HL-60 (cell line): ENCODE results near the gene ACVR1B.

ENCODE experiments used
- DNase-seq, 2 experiments: peaks; one replicate each; pipeline ENCODE4 v3.0.0-alpha.2; 2010 to 2020; ENCODE audit warnings: low read depth in 1 of 2, low spot score in 1 of 2
- H3K27ac ChIP-seq: fragments of 250-450 bp; sonication (Bioruptor Pico); replicated peaks from 2 replicates; pipeline ENCODE4 v1.5.1; 2020; ENCODE audit warnings: mild to moderate bottlenecking, moderate library complexity
- H3K27me3 ChIP-seq: fragments of 250-450 bp; sonication (Bioruptor Pico); 2 replicates; pipeline ENCODE4 v1.5.1; 2021; ENCODE audit warnings: mild to moderate bottlenecking, moderate library complexity; ENCODE audit not compliant: insufficient read depth, poor library complexity, severe bottlenecking
- H3K4me3 ChIP-seq: replicated peaks from 2 replicates; pipeline ENCODE4 v1.5.1; 2011; ENCODE audit warnings: mild to moderate bottlenecking, control low read depth, low read length; ENCODE audit not compliant: insufficient read depth
- GABPA ChIP-seq: IDR thresholded peaks from 2 replicates; pipeline ENCODE4 v1.6.1; 2012; ENCODE audit warnings: low read depth
- POLR2AphosphoS5 ChIP-seq: IDR thresholded peaks from 2 replicates; pipeline ENCODE4 v1.6.1; 2012; ENCODE audit warnings: low read depth
- SPI1 ChIP-seq: IDR thresholded peaks from 2 replicates; pipeline ENCODE4 v1.6.1; 2012; ENCODE audit warnings: low read depth, mild to moderate bottlenecking, borderline replicate concordance
- TF ChIP-seq, protein P1 (sequence below): IDR thresholded peaks from 2 replicates; pipeline ENCODE4 v1.6.1; 2012; ENCODE audit warnings: low read depth; ENCODE audit not compliant: insufficient replicate concordance
- TF ChIP-seq, protein P2 (sequence below): IDR thresholded peaks from one replicate; pipeline ENCODE4 v1.5.1; 2011; ENCODE audit warnings: low read length, control low read depth, inconsistent platforms; ENCODE audit not compliant: insufficient read depth

Gene ACVR1B

DNA sequence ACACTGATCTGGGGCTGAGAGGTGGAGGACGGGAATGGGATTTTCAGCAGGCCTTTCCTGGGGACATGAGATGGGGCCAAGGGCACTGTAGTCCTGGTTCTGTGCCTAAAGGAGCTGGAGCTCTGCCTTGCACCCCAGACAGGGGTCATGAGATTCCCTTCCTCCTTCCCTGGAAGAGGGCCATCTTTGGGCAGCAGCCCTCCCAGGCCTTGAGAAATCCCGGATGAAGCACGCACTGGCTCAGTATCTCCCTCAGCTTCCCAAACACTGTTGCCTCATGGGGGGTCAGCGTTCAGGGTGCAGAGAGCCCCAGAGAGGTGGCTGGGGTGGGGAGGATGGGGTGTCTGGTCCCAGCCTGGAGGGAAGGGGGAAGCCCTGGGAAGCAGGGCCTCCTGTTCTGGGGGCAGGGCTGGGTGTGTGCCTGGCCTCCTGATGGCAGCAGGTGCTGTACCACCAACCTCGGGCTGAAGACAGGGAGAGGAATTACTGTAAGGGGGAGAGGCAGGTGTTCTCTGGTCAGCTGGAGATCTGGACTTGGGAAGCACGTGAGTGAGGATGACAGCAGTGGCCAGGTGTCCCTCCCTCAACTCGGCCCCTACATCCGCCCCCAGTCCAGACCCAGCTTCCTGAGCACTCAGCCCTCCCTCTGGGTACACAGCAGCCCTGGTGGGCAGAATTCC, 91.3 kb downstream of the ACVR1B start:
- no peaks in the 10 kb centered on the region for H3K27me3 ChIP-seq
- DNase-seq: no peak
- no peak overlapping the region for H3K27ac ChIP-seq
- H3K4me3 ChIP-seq: no peak overlapping the region
- no peak for TF ChIP-seq SPI1
- TF ChIP-seq, protein P1, sequence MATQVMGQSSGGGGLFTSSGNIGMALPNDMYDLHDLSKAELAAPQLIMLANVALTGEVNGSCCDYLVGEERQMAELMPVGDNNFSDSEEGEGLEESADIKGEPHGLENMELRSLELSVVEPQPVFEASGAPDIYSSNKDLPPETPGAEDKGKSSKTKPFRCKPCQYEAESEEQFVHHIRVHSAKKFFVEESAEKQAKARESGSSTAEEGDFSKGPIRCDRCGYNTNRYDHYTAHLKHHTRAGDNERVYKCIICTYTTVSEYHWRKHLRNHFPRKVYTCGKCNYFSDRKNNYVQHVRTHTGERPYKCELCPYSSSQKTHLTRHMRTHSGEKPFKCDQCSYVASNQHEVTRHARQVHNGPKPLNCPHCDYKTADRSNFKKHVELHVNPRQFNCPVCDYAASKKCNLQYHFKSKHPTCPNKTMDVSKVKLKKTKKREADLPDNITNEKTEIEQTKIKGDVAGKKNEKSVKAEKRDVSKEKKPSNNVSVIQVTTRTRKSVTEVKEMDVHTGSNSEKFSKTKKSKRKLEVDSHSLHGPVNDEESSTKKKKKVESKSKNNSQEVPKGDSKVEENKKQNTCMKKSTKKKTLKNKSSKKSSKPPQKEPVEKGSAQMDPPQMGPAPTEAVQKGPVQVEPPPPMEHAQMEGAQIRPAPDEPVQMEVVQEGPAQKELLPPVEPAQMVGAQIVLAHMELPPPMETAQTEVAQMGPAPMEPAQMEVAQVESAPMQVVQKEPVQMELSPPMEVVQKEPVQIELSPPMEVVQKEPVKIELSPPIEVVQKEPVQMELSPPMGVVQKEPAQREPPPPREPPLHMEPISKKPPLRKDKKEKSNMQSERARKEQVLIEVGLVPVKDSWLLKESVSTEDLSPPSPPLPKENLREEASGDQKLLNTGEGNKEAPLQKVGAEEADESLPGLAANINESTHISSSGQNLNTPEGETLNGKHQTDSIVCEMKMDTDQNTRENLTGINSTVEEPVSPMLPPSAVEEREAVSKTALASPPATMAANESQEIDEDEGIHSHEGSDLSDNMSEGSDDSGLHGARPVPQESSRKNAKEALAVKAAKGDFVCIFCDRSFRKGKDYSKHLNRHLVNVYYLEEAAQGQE: no peak
- TF ChIP-seq, protein P2, sequence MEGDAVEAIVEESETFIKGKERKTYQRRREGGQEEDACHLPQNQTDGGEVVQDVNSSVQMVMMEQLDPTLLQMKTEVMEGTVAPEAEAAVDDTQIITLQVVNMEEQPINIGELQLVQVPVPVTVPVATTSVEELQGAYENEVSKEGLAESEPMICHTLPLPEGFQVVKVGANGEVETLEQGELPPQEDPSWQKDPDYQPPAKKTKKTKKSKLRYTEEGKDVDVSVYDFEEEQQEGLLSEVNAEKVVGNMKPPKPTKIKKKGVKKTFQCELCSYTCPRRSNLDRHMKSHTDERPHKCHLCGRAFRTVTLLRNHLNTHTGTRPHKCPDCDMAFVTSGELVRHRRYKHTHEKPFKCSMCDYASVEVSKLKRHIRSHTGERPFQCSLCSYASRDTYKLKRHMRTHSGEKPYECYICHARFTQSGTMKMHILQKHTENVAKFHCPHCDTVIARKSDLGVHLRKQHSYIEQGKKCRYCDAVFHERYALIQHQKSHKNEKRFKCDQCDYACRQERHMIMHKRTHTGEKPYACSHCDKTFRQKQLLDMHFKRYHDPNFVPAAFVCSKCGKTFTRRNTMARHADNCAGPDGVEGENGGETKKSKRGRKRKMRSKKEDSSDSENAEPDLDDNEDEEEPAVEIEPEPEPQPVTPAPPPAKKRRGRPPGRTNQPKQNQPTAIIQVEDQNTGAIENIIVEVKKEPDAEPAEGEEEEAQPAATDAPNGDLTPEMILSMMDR: no peak
- no peak for TF ChIP-seq POLR2AphosphoS5
- no peak for TF ChIP-seq GABPA

DNA sequence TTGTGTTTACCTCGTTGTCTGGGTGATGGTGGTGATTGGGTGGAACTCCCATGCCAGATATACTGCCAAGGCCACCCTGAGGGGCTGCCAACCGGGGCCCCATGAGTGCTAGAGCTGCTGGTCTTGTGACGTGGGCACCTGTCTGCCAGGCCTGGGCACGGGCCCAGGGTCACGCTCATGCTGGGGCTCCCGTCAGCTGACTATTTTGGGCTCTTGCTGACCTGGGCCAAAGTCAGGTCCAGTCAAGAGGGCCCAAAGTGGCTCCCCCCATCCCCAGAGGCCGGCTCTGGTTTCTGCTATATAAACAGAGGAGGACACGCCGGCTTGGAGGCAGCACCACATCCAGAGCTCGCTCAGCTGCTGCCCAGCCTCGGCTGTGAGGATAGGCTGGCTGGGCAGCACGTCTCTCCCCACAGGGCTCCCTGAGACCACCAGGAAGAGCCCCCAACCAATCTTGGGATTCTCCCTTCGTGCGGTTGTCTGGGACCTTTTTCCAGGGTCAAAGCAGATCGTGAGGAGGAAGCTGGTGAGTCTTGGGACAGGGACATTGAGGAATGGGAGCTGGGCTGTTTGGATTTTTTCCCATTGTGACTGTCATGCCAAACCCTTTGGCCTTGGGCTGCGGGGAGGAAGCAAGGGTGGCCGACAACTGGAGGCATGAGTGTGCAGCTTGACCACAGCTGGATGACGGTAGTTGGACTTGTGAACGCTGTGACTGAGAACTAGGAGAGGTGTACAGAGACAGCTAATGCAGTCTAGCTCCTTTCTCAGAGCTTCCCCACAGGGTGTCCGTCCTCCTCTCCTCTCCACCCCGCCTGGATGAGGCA, 92.1 kb downstream of the ACVR1B start:
- Histone ChIP-seq H3K4me3 (no peak overlapping the region), H3K27ac (no peak overlapping the region), H3K27me3 (no peaks in the 10 kb centered on the region)
- TF ChIP-seq, protein P2: no peak
- TF ChIP-seq GABPA (no peak), SPI1 (no peak)
- DNase-seq: no peak

DNA sequence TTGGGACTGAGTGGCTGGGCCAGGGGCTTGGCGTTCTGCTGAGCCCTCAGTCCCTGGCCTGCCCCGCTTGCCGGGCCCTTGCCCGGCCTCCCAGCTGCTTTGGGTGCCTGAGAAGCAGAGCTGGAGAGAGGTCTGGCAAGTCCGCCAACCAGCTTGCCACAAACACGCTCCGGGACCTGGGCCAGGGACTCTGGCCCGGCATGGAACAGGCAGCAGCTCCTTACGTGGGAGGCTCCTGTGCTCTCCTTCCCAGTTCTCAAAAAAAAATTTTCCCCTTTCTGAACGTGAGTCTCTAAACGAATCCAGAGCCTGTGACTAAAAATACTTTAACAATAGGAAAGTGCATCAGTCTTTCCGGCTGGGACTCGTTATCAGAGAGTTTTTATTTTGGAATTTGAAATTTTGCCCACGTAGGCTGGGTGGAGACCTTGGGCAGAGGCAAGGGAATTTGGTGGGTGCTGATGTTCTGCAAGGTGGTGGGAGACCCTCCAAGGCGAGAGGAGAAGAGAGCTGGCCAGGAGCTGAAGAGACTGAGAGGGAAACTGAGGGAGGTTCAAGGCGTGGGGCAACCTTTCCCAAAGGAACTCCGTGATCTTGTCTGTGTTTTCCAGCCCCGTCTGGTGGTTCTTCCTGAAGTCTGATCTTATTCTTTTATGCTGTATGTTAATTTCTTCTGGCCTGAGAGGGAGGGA, 92.9 kb downstream of the ACVR1B start:
- no peak for DNase-seq

DNA sequence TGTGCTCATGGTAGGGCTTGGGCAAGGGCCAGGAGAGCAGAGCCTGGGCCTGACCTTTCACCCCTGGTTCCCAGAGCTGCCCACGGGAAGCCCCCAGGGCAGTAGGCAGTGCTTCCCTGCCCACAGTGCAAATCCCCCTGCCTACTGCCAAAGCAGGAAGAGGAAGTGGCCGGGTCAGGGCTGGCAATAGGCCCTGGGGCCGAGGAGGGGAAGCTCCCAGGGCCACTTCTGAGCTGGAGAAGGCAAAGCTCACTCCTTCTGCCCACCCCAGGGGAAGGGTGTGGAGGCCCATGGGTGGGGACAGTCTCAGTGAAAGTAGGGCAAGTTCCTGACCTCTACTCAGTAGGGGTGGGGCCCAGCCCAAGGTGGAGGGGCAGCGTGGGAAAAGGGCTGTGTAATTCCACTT, 94.3 kb downstream of the ACVR1B start:
- peaks cover 6% of the 10 kb centered on the region for H3K27me3 ChIP-seq
- H3K4me3 ChIP-seq: no peak overlapping the region
- DNase-seq: peak in 1 of 2 experiments; percentile 67
- TF ChIP-seq GABPA (no peak), SPI1 (peak; percentile 89)
- peak overlapping the region; percentile 40 for H3K27ac ChIP-seq

More for the DNA sequence above, 92.9 kb downstream of the ACVR1B start:
- Histone ChIP-seq H3K27ac (no peak overlapping the region), H3K27me3 (no peaks in the 10 kb centered on the region), H3K4me3 (no peak overlapping the region)
- no peak for TF ChIP-seq GABPA
- TF ChIP-seq, protein P2: no peak
- TF ChIP-seq POLR2AphosphoS5: no peak
